ENCODE data around the gene ELOVL4. TPM values are rescaled to one million over a fixed set of nuclear protein-coding genes. Genes with fewer than 3 reads are reported as not detected.

Gene ELOVL4
- total RNA-seq, 2 experiments from 2014 or later = 0.78 to 0.79 TPM

- ATAC-seq (ENCODE audit: low read depth) = no peak
- H3K27me3 Mint-ChIP-seq = peaks cover 13% of the 10 kb centered on the region
- no peak overlapping the region for H3K4me3 Mint-ChIP-seq
- H3K4me1 Mint-ChIP-seq = peaks cover 2% of the 10 kb centered on the region
- peaks cover 3% of the 10 kb centered on the region for H3K9me3 Mint-ChIP-seq
- H3K36me3 Mint-ChIP-seq = no peaks in the 10 kb centered on the region
- POLR2A ChIA-PET = no interaction called here
- no peak for DNase-seq
- no peak overlapping the region for H3K27ac Mint-ChIP-seq
These were observed 51.8 kb downstream of the ELOVL4 start for GRCh38 chr6:79895382-79896074.

GRCh38 chr6:79894939-79895338 is 52.4 kb downstream of the ELOVL4 start:
- DNase-seq (no peak), ATAC-seq (ENCODE audit: low read depth) (no peak)
- Mint-ChIP-seq H3K9me3 (peaks cover 3% of the 10 kb centered on the region), H3K4me3 (no peak overlapping the region), H3K27me3 (peaks cover 16% of the 10 kb centered on the region), H3K27ac (no peak overlapping the region), H3K4me1 (peaks cover 2% of the 10 kb centered on the region), H3K36me3 (no peaks in the 10 kb centered on the region)
- POLR2A ChIA-PET = no interaction called here

GRCh38 chr6:79888587-79888986 is 58.8 kb downstream of the ELOVL4 start:
- Mint-ChIP-seq H3K27ac (no peak overlapping the region), H3K4me1 (no peaks in the 10 kb centered on the region), H3K4me3 (no peak overlapping the region), H3K36me3 (no peaks in the 10 kb centered on the region), H3K9me3 (peaks cover 3% of the 10 kb centered on the region), H3K27me3 (peaks cover 27% of the 10 kb centered on the region)
- POLR2A ChIA-PET = no interaction called here
- DNase-seq = no peak
- ATAC-seq (ENCODE audit: low read depth) = no peak

- Mint-ChIP-seq H3K36me3 (no peaks in the 10 kb centered on the region), H3K27ac (no peak overlapping the region), H3K4me3 (no peak overlapping the region), H3K9me3 (peaks cover 5% of the 10 kb centered on the region), H3K4me1 (peaks cover 3% of the 10 kb centered on the region), H3K27me3 (peaks cover 29% of the 10 kb centered on the region)
- POLR2A ChIA-PET = no interaction called here
- DNase-seq = no peak
- no peak for ATAC-seq (ENCODE audit: low read depth)
These were observed 69.1 kb downstream of the ELOVL4 start for GRCh38 chr6:79878142-79878748.

GRCh38 chr6:79874531-79875134 is 72.7 kb downstream of the ELOVL4 start:
- no peak for ATAC-seq (ENCODE audit: low read depth)
- H3K9me3 Mint-ChIP-seq = peaks cover 1% of the 10 kb centered on the region
- peaks cover 7% of the 10 kb centered on the region for H3K4me1 Mint-ChIP-seq
- H3K27ac Mint-ChIP-seq = no peak overlapping the region
- no peaks in the 10 kb centered on the region for H3K36me3 Mint-ChIP-seq
- no peak overlapping the region for H3K4me3 Mint-ChIP-seq
- peaks cover 17% of the 10 kb centered on the region for H3K27me3 Mint-ChIP-seq
- POLR2A ChIA-PET = no interaction called here
- no peak for DNase-seq

- no peak for DNase-seq
- no peak overlapping the region for H3K27ac Mint-ChIP-seq
- H3K36me3 Mint-ChIP-seq = no peaks in the 10 kb centered on the region
- no peaks in the 10 kb centered on the region for H3K9me3 Mint-ChIP-seq
- H3K4me1 Mint-ChIP-seq = peaks cover 10% of the 10 kb centered on the region
- POLR2A ChIA-PET = no interaction called here
- ATAC-seq (ENCODE audit: low read depth) = no peak
- H3K4me3 Mint-ChIP-seq = no peak overlapping the region
- H3K27me3 Mint-ChIP-seq = peaks cover 17% of the 10 kb centered on the region
These were observed 74.4 kb downstream of the ELOVL4 start for GRCh38 chr6:79872986-79873385.

- H3K27ac Mint-ChIP-seq = no peak overlapping the region
- no peak overlapping the region for H3K4me3 Mint-ChIP-seq
- DNase-seq = no peak
- H3K27me3 Mint-ChIP-seq = peaks cover 19% of the 10 kb centered on the region
- no peak for ATAC-seq (ENCODE audit: low read depth)
- H3K4me1 Mint-ChIP-seq = peaks cover 10% of the 10 kb centered on the region
- no peaks in the 10 kb centered on the region for H3K9me3 Mint-ChIP-seq
- POLR2A ChIA-PET = no interaction called here
- H3K36me3 Mint-ChIP-seq = no peaks in the 10 kb centered on the region
These were observed 75.0 kb downstream of the ELOVL4 start for GRCh38 chr6:79872303-79872702.

GRCh38 chr6:79869600-79870084 is 77.7 kb downstream of the ELOVL4 start:
- POLR2A ChIA-PET = no interaction called here
- DNase-seq = peak; percentile 80
- Mint-ChIP-seq H3K27me3 (peaks cover 30% of the 10 kb centered on the region), H3K4me3 (peak overlapping the region; percentile 63), H3K36me3 (no peaks in the 10 kb centered on the region), H3K4me1 (peaks cover 11% of the 10 kb centered on the region), H3K27ac (peak overlapping the region; percentile 71), H3K9me3 (no peaks in the 10 kb centered on the region)
- peak; percentile 99 for ATAC-seq (ENCODE audit: low read depth)

- POLR2A ChIA-PET = no interaction called here
- no peaks in the 10 kb centered on the region for H3K9me3 Mint-ChIP-seq
- no peak overlapping the region for H3K27ac Mint-ChIP-seq
- ATAC-seq (ENCODE audit: low read depth) (no peak), DNase-seq (no peak)
- H3K4me3 Mint-ChIP-seq = peak overlapping the region; percentile 63
- H3K4me1 Mint-ChIP-seq = peaks cover 11% of the 10 kb centered on the region
- H3K36me3 Mint-ChIP-seq = no peaks in the 10 kb centered on the region
- H3K27me3 Mint-ChIP-seq = peaks cover 25% of the 10 kb centered on the region
These were observed 78.2 kb downstream of the ELOVL4 start for GRCh38 chr6:79869184-79869583.

- Mint-ChIP-seq H3K4me1 (peaks cover 11% of the 10 kb centered on the region), H3K4me3 (no peak overlapping the region), H3K27me3 (peaks cover 25% of the 10 kb centered on the region), H3K27ac (no peak overlapping the region), H3K36me3 (no peaks in the 10 kb centered on the region), H3K9me3 (no peaks in the 10 kb centered on the region)
- DNase-seq = no peak
- POLR2A ChIA-PET = no interaction called here
- ATAC-seq (ENCODE audit: low read depth) = no peak
These were observed 79.1 kb downstream of the ELOVL4 start for GRCh38 chr6:79868098-79868722.

Other genes with a start within 250 kb of the ELOVL4 start
- gene TTK, start 57.1 kb upstream of the ELOVL4 start, total RNA-seq = 10 to 100 TPM; 25.7 to 27.1 TPM
- 10 to 100 TPM; 18.8 to 20.6 TPM for gene BCKDHB, start 159.1 kb upstream of the ELOVL4 start, total RNA-seq

Data from activated naive CD8-positive, alpha-beta T cell treated with anti-CD3 and anti-CD28 coated beads, Interleukin-2, amount 10 ng/mL, durations not matched to agents 7 days and 5 days (primary cell).